MV-4-11 (cell line): ENCODE measurements around the gene MYCBP.
"Not testable (repeated sequence)": the region's sequence is repeated elsewhere in the genome, so short reads cannot be mapped to it uniquely, and the experiment has no call there.

Experiments
- DNase-seq: peaks from one replicate; lab custom pipeline; 2025; lab: John Stamatoyannopoulos, UW

MYCBP gene, protein sequence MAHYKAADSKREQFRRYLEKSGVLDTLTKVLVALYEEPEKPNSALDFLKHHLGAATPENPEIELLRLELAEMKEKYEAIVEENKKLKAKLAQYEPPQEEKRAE

DNA sequence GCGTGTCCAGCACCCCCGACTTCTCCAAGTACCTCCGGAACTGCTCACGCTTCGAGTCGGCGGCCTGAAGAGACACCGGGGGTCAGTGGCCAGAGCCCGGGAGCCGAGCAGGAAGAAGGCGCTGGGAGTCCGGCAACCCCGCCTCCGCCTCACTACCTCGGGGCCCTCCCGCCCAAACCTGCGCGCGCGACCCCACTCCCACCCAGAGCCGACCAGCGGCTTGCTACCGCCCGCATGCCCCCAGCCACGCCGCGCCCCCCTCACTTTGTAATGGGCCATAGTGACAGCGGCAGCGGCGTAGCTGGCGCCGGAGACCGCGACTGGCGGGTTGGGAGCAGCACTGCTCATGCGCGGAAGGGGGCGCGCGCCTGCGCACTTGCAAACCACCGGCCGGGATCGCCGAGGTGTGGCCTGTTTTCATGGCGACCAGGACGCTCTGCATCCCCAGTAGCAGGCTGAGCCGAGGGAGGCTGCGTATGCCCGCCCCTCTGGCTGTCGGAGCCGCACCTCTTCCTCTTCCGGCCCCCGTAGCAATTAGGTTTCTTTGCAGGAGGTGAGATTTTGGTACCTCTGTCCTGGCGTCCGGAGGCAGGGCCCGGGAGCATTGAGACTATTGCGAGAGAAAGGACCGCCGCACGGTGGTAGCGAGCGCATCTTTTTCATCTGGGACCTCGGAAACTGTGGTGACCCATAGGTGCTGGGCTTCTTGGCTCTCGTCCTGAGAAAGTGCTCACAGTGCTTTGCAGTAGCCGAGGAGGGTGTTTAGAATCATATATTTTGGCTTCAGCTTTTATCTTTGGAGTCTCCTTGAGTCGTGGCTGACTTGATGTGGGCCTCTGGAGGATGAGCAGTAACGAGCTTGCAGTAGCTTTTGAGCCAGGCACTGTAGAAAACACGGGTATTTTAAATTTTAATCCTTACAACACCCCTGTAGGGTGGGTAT lies at the start of gene MYCBP:
Gene MYCBP (minus strand): TSS at position 322 of the 943 bp plus-strand sequence. CDS start 43 bp downstream, at position 279.
- peak; percentile 95 for DNase-seq

GRCh38 chr1:38919130-38919529 lies 46.0 kb upstream of the MYCBP start:
- no peak for DNase-seq

GRCh38 chr1:38918568-38918967 lies 45.4 kb upstream of the MYCBP start:
- no peak for DNase-seq

DNA sequence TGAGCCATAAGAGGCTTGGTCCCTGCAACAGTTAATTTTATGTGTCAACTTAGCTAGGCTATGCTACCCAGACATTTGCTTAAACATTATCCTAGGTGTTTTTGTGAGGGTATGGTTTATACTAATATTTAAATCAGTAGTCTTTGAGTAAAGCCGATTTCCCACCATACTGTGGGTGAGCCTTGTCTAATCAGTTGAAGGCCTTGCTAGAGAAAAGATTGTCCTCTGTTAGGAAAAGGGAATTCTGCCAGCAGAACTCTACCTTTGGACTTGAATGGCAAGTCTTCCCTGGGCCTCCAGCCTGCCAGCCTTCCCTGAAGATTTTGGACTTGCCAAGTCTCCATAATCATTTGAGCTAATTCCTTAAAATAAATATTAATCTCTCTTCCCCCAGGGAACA lies 44.6 kb upstream of the MYCBP start:
- no peak for DNase-seq

- no peak for DNase-seq
Observed at GRCh38 chr1:38917337-38917736, 44.2 kb upstream of the MYCBP start.

GRCh38 chr1:38915352-38915948 lies 42.3 kb upstream of the MYCBP start:
- DNase-seq: no peak

DNA sequence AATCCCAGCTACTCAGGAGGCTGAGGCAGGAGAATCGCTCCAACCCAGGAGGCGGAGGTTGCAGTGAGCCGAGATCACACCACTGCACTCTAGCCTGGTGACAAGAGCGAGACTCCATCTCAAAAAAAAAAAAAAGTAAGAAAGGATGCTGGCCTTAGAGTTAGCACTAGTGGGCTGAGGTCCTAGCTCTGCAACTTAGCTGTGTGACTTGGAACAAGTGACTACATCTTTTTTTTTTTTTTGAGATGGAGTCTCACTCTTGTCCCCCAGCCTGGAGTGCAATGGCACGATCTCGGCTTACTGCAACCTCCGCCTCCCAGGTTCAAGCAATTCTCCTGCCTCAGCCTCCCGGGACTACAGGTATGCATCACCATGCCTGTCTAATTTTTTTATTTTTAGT lies 41.8 kb upstream of the MYCBP start:
- DNase-seq: not testable (repeated sequence)

- no peak for DNase-seq
Observed at GRCh38 chr1:38908821-38909220, 35.7 kb upstream of the MYCBP start.

GRCh38 chr1:38905985-38906384 lies 32.8 kb upstream of the MYCBP start:
- no peak for DNase-seq

DNA sequence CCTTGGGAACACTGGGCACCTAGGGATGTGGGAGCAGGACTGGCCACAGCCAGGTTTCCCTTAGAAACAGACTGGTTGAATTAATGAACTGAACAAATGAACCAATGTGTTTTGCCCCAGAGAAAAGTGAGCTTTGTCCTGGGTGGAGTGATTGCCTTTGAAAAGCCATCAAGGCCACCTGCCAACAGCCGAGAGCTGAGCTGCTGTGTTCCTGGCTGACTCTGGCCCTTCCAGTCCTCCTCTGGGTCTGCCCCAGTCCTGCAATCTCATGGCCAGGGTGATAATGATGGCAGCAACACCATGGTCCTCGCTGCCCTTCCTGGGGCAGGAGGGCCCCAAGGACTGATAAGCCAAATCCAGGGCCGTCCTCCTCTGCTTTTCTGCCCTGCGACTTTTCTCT lies 26.4 kb upstream of the MYCBP start:
- DNase-seq: no peak

DNA sequence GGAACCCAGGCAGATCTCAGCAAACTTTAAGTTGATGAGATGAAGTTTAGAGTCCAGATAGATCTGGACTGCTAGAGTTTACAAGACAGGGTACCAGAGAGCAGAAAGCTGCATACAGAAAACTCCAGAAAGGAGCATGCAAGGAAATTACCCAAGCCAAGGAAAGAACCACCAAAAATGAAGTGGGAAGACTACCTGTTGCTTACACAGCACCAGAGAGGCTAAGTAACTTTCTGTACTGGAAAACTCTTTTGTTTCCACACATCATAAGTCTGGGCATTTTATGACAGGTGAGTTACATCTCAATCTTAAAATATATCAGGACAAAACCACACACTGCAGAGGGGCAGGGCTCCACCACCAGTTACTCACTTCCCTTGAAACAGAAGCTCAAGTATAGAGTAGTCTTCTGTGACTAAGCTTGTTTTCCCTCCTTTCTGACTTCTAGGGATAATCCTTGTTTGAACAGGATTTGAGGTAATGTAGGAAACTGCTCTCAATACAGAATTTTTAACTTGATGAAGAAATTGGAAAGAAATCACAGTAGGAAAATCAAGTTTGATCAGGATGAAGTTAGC lies 25.6 kb upstream of the MYCBP start:
- DNase-seq: no peak

DNA sequence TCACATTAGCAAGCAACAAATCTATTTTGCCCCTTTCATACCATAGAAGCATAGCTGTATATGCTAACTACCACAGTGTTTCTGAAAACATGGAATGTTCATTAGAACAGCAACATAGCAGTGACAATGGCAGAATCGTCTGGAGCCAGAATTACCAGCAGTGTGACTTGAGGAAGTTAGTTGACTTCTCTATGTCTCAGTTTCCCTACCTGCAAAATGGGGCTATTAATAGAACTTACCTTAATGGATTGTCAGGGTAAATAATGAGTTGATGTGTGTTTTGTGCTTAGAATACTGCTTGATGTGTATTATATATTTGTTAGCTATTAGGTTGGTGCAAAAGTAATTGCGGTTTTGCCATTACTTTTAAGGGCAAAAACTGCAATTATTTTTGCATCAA lies 23.0 kb upstream of the MYCBP start:
- DNase-seq: no peak

DNA sequence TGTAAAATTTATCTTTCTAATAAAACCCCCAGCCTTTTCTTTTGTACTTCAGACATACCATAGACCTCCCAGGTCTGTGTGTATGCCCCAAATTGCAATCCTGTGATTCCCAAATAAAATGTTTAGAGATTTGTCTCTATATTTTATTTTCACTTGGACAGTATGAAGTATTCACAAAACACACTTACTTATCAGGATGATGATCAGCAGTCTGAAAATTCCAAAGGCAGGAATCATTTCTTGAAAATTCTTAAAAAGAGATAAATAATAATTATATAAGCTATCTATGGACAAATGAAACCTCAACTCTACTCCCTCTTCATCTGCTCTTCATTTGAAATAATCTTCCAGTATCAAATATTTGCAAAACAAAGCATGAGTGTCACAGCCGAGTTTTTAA lies 19.8 kb upstream of the MYCBP start:
- DNase-seq: no peak

DNA sequence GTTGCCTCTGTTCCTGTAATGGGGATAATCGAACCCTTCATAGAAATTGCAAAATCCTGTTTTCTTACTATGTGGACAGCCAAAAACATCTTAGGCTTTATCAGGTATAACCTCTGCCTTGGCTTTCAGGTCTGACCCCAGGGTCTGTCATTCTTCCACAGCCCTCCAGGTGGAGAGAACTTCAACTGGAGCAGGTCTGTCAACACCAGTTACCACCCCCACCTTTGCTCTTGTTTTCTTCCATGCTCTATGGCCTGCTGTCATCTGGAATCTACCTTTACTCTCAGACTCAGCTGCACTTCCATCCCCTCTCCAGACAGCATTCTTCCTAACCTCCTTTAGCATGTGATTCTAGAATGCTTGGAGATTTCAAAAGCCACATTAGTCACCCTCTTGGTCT lies 18.6 kb upstream of the MYCBP start:
- DNase-seq: no peak

GRCh38 chr1:38889589-38889988 lies 16.4 kb upstream of the MYCBP start:
- DNase-seq: no peak

DNA sequence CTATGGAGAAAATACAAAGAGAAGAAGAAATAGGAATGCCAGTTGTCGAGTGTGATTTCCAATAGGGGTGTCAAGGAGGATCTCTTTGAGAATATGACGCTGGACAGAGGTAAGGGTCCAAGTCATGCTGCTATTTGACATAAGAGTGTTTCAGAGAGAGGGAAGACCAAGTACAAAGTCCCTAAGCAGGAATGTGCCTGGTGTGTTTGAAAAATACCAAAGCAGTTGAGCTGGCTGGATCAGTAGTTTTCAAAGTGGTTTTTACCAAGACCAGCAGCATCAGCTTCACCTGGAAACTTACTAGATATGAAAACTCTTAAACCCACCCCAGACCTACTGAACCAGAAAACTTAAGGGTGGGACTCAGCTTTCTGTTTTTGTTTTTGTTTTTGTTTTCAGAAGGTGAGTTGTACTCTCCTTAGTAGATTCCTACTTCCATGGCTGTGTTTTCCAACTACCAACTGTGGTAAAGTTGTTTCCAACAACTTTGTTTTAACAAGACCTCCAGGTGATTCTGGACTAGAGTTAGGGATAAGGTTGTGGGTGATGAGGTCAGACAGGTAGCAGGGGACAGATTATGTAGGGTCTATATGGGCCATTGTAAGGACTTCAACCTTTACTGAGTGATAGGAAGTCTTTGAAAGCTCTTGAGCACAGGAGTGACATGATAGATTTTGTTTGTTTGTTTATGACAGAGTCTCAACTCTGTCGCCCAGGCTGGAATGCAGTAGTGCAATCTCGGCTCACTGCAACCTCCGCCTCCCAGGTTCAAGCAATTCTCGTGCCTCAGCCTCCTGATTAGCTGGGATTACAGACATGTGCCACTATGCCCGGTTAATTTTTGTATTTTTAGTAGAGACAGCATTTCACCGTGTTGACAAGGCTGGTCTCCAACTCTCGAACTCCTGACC lies 15.5 kb upstream of the MYCBP start:
- DNase-seq: no peak

DNA sequence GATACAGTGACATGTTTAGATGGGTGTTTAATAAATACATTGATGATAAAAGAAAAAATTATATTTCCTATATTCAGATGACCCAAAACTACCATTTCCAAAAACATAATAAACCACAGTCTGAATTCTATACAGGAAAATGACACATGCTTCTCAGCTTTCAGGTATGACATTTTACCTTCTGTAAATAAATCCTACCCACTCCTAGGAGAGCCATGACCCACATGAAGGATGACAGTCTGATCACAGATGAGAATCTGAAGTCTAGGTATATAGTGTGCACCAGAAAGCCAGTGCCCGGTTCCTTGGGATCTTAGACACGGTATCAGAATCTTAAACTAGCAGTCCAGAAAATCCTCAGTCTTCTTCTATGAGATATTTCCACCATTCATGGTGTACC lies 11.9 kb upstream of the MYCBP start:
- DNase-seq: no peak

DNA sequence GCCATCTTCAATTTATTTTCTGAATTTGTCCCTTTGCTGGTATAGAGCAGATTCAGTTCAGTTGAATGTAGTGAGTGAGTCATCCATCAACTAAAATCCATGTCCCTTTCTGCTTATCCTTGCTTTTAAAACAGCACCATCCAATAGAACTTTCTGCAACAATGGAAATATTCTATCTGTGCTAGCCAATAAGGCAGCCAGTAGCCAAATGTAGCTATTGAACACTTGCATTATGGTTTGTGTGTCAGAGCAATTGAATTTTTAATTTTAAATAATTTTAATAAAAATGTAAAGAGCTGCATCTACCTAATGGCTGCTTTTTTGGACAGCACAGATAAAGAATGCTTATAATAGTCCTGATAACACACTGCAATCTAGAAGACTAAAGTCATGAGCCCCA lies 8.3 kb upstream of the MYCBP start, which contains the start of gene GJA9:
Gene GJA9 (minus strand): TSS at position 101 of the 400 bp plus-strand sequence. CDS start 5,489 bp downstream, outside the sequence.
- DNase-seq: no peak

DNA sequence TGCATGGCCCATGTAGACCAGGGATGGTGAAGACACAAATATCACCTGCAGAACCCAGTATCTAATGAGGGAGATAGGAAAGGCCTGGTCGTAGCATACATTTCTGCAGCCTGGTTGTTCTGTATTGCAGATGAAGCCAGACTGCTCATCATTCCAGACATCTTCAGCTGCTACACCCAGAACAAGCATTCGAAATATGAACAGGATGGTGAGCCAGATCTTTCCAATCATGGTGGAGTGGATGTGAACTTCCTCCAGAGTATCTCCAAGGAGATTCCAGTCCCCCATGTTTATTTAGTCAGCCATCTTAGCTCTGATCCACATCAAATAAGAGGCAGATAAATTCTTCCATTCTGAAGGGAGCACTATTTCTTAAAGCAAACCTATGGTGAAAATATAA lies 2.7 kb upstream of the MYCBP start:
- DNase-seq: no peak

- no peak for DNase-seq
Observed at GRCh38 chr1:38872401-38873026, 634 bp downstream of the MYCBP start.

DNA sequence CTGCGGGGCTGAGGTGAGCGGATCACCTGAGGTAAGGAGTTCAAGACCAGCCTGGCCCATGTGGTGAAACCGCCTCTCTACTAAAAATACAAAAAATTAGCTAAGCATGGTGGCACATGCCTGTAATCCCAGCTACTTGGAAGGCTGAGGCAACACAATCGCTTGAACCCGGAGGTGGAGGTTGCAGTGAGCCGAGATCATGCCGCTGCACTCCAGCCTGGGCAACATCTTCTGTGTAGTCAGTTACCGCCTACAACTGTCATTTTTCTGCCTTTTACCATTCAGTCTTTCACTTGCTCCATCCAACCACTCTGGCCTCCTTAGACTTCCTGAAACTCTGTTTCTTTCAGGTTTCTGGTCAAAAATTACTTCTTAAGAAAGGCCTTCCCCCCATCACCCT lies 2.2 kb downstream of the MYCBP start:
- peak; percentile 28 for DNase-seq
